Hematopoietic multipotent progenitor cell treated with erythropoietin and hydrocortisone succinate and interleukin-3 and kit ligand, for 8 days (in vitro differentiated cells): Measurements from ENCODE around the gene HTRA3.

Experiments
- DNase-seq: peaks from one replicate; pipeline ENCODE4 v3.0.0-alpha.2; 2015

The HTRA3 gene

DNA sequence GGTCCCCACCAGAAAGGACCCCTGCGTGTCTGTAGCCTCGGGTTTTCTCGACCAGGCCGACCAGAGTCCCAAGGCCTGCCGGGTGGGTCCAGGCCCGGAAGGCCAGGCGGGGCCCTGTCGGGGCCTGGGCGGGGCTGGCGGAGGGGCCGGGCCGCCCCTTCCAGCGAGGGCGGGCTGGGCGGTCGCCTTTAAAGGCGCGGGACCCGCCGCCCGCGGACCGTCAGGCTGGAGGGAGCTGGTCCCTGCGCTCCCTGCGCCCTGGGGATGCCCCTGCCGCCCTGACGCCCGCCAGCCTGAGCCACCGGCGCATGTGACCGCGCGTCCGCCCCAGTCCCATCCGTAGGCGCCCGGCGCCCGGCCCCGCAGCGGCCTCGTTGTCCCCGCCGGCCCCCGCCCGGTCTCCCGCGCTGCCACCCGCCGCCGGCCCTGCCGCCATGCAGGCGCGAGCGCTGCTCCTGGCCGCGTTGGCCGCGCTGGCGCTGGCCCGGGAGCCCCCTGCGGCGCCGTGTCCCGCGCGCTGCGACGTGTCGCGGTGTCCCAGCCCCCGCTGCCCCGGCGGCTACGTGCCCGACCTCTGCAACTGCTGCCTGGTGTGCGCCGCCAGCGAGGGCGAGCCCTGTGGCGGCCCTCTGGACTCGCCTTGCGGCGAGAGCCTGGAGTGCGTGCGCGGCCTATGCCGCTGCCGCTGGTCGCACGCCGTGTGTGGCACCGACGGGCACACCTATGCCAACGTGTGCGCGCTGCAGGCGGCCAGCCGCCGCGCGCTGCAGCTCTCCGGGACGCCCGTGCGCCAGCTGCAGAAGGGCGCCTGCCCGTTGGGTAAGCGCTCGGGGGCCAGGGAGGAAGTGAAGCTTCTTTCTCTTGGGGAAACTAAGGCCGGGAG, at the start of gene HTRA3:
Gene HTRA3, plus strand, starts transcription at position 220 of the 883 bp plus-strand sequence. Its CDS starts 215 bp downstream, at position 435.
- no peak for DNase-seq

- no peak for DNase-seq
Measured at GRCh38 chr4:8220661-8221450, 48.7 kb upstream of the HTRA3 start.

- peak; percentile 5 for DNase-seq
Measured at GRCh38 chr4:8221476-8221875, 48.1 kb upstream of the HTRA3 start.

DNA sequence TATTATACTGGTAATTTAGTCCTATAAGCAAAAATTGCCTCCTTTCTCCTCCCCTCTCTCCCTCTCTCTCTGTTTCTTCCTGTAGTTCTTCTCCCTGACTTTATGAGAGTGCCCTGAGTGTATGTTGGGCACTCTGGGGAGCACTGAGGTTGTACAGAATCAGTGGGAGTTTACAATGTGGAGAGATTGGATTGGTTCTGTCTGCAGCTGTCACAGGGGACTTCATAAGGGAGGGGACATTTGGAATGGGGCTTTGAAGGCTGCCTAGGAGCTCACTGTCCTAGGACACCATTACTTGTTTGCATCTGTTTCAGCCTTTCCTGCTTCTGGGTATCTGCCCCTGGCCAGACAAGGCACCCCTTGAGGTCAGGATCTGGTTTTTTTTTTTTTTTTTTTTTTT, 47.6 kb upstream of the HTRA3 start:
- DNase-seq: no peak

GRCh38 chr4:8222609-8223388, 46.8 kb upstream of the HTRA3 start:
- no peak for DNase-seq

- no peak for DNase-seq
Measured at GRCh38 chr4:8224267-8224974, 45.1 kb upstream of the HTRA3 start.

DNA sequence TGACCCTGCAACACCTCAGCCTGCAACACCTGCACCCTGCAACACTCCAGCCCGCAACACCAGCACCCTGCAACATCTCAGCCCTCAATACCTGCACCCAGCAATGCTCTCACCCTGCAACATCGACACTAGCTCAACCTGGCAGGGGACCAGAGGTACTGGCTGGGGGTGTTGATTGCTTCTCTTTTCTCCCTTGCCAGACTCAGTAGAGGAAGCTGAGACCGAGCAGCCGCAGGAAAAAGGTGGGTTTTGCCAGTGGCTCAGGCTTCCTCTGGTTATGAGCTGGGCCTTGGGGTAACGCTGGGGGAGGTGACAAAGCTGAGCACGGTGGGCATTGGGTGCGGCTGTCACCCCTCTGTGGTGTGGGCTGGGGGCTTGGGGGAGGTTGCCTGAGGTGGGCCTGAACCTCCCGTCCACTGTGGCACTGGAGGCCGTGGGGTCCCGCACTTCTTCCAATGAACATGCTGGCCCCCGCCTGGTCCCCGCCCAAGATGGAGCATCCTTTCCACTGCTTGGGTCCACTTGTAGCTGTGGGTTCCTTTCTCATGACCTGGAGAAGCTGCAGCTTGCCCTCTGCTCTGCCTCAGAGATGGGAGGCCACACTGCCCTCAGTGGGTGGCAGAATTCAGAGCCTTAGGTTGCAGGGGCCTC, 44.5 kb upstream of the HTRA3 start:
- no peak for DNase-seq

GRCh38 chr4:8225706-8226443, 43.7 kb upstream of the HTRA3 start:
- no peak for DNase-seq

- DNase-seq: no peak
Measured at GRCh38 chr4:8227201-8227770, 42.3 kb upstream of the HTRA3 start.

- no peak for DNase-seq
Measured at GRCh38 chr4:8227771-8228318, 41.7 kb upstream of the HTRA3 start.

DNA sequence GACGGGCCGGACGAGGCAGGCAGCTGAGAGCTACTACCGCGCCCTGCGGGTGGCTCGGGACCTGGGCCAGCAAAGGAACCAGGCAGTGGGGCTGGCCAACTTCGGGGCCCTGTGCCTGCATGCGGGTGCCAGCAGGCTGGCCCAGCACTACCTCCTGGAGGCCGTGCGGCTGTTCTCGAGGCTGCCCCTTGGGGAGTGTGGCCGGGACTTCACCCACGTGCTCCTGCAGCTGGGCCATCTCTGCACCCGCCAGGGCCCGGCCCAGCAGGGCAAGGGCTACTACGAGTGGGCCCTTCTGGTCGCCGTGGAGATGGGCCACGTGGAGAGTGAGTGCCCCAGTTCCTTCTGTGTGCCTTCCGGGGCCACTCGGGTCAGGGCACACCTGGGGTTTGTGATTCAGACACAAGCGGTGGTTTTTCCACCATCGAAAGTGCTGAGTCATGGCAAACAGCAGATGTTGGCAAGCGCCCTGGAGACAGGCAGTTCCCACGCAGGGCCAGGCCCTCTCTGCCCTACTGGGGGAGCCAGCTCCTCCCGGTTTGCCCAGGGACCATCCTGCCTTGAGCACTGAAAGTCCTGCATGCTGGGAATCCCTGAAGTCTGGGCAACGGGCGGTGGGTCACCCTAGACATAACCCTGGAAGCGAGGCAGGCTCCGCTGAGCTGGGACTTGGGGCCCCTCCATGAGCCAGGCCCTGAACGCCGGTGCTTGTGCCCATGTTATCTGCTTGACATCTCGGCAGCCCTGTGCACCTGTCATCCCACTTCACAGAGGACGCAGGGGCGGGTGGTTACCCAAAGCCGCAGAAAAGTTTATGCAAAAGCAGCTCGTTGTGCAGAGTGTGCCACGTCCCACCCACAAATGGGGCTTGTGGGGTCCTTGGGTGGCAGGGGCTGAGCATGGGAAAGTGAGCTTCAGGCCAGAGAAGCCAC, 41.0 kb upstream of the HTRA3 start:
- peak; percentile 83 for DNase-seq

- no peak for DNase-seq
Measured at GRCh38 chr4:8229331-8229975, 40.1 kb upstream of the HTRA3 start.

- no peak for DNase-seq
Measured at GRCh38 chr4:8230033-8230432, 39.5 kb upstream of the HTRA3 start.

DNA sequence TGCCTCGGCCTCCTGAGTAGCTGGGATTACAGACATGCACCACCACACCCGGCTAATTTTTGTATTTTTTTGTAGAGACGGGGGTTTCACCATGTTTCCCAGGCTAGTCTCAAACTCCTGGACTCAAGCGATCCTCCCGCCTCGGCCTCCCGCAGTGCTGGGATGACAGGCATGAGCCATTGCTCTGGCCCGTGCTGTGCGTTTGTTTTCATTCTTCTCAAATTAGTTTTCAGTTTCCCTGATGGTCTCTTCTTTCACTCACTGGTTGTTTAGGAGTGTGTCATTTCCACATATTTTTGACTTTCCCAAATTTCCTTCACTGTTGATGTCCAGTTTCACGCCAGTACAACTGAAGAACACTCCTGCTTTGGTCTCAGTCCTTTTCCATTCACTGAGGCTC, 38.7 kb upstream of the HTRA3 start:
- no peak for DNase-seq

DNA sequence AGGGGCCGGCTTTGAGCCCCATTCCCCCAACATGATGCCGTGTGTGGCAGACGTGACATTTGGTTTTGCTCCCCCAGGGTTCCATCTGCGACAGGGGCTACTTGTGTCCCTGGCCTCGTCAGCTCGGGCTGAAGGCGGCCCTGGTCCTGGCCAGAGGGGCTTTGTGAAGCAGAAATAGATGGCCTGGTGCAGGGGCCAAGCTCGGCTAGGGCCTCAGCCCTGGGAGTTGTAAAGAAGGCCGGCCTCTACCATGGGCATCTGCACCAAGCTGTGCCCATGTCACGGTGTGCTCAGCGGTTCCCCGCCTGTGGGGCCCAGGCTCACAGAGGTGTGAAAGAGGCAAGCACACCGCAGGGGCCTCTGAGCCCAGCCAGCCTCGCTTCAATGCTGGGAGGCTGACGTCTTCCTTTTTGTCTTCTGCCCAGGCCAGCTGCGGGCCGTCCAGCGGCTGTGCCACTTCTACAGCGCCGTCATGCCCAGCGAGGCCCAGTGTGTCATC, 38.0 kb upstream of the HTRA3 start:
- DNase-seq: no peak

DNA sequence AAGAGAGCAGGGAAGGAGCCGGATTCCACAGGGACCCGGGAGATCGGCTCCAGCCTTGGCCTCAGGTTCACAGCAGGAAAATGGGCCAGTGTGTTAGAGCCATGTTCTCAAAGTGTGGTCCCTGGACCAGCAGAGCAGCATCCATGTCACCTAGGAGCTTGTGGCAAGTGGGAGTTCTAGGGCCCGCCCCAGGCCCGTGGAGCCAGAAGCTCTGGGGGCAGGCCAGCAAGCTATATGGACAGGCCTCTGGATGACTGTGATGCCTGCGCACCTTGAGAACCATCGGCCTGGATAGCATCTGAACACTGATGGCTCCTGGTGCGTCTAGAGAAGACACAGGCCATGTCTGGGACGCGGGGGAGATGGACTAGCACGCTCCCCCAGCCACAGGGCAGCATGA, 36.8 kb upstream of the HTRA3 start:
- no peak for DNase-seq

DNA sequence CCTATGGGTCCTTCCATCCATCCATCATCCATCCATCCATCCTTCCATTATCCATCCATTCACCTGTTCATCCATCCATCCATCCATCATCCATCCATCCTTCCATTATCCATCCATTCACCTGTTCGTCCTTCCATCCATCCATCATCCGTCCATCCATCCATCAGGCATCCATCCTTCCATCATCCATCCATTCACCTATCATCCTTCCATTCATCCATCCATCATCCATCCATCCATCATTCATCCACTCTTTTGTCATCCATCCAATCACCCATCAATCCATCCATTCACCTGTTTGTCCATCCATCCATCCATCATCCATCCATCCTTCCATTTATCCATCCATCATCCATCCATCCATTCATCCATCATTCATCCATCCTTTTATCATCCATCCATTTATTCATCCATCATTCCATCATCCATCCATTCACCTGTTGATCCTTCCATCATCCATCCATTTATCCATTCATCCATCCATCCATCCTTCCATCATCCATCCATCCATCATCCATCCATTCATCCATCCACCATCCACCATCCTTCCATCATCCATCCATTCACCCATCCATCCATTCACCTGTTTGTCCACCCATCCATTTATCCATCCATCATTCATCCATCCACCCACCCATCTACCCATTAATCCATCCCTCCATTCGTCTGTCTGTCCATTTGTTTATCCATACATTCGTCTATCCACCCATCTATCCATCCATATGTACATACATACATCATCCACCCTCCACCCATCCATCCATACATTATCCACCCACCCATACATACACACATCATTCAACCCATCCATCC, 35.7 kb upstream of the HTRA3 start:
- no peak for DNase-seq

- DNase-seq: no peak
Measured at GRCh38 chr4:8234715-8235114, 34.8 kb upstream of the HTRA3 start.
